ENCODE data around the gene LNX1. TPM values are rescaled to one million over a fixed set of nuclear protein-coding genes. Genes with fewer than 3 reads are reported as not detected.

The LNX1 gene
- total RNA-seq, 1 donor from 2014 or later: 3.3 TPM

GRCh38 chr4:53490161-53490956 is 100.9 kb downstream of the LNX1 start:
- no peak overlapping the region for H3K4me3 ChIP-seq (ENCODE audit: low read depth, low read length)
- no peak for DNase-seq (ENCODE audit: low read depth)
- no peak for TF ChIP-seq CTCF (conservative IDR thresholded peaks at IDR 0.05; ENCODE audit: low read depth, low read length)

GRCh38 chr4:53489279-53489889 is 101.9 kb downstream of the LNX1 start:
- DNase-seq (ENCODE audit: low read depth): no peak
- no peak for TF ChIP-seq CTCF (conservative IDR thresholded peaks at IDR 0.05; ENCODE audit: low read depth, low read length)

GRCh38 chr4:53487766-53488165 is 103.5 kb downstream of the LNX1 start:
- H3K4me3 ChIP-seq (ENCODE audit: low read depth, low read length): no peak overlapping the region
- no peak for DNase-seq (ENCODE audit: low read depth)
- no peak for TF ChIP-seq CTCF (conservative IDR thresholded peaks at IDR 0.05; ENCODE audit: low read depth, low read length)

More at GRCh38 chr4:53489279-53489889, 101.9 kb downstream of the LNX1 start:
- no peak overlapping the region for H3K4me3 ChIP-seq (ENCODE audit: low read depth, low read length)

- no peak overlapping the region for H3K4me3 ChIP-seq (ENCODE audit: low read depth, low read length)
- no peak for TF ChIP-seq CTCF (conservative IDR thresholded peaks at IDR 0.05; ENCODE audit: low read depth, low read length)
- DNase-seq (ENCODE audit: low read depth): no peak
Observed at GRCh38 chr4:53485658-53486040, 105.6 kb downstream of the LNX1 start.

- TF ChIP-seq CTCF (conservative IDR thresholded peaks at IDR 0.05; ENCODE audit: low read depth, low read length): no peak
- no peak for DNase-seq (ENCODE audit: low read depth)
- H3K4me3 ChIP-seq (ENCODE audit: low read depth, low read length): no peak overlapping the region
Observed at GRCh38 chr4:53484911-53485657, 106.2 kb downstream of the LNX1 start.

- no peak for DNase-seq (ENCODE audit: low read depth)
- TF ChIP-seq CTCF (conservative IDR thresholded peaks at IDR 0.05; ENCODE audit: low read depth, low read length): no peak
- no peak overlapping the region for H3K4me3 ChIP-seq (ENCODE audit: low read depth, low read length)
Observed at GRCh38 chr4:53483250-53483649, 108.0 kb downstream of the LNX1 start.
